Left hindlimb (tissue), 1 donor: ENCODE results near the gene DPF3.

Experiments
- DNase-seq: peaks from one replicate; pipeline ENCODE4 v3.0.0-alpha.2; 2018

DPF3 gene

GRCh38 chr14:72634691-72635616 lies 258.9 kb downstream of the DPF3 start:
- DNase-seq, result no peak

GRCh38 chr14:72633551-72633950 lies 260.4 kb downstream of the DPF3 start:
- no peak for DNase-seq

- no peak for DNase-seq
These were observed 261.2 kb downstream of the DPF3 start for GRCh38 chr14:72632727-72633126.

- no peak for DNase-seq
These were observed 262.5 kb downstream of the DPF3 start for GRCh38 chr14:72631401-72631800.

- DNase-seq, result no peak
These were observed 263.5 kb downstream of the DPF3 start for GRCh38 chr14:72630374-72630773.

GRCh38 chr14:72629534-72629933 lies 264.4 kb downstream of the DPF3 start:
- no peak for DNase-seq

DNA sequence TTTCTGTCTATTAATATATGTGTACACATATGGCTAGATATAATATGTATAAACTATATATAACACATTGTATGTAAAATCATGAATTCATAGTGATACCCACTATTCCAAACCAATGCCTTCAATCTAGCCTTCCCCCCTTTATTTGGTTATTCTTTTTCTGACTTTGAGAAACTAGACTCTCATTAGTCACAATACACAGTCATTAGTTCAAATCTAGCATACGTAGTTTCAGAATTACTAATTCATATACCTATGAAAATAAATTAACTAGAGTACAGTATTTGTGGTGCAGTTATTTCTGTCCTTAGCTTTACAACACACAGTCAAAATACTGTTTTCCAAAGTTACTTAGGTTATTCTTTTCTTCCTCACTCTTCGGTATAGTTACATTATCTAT lies 268.2 kb downstream of the DPF3 start:
- DNase-seq, result no peak

DNA sequence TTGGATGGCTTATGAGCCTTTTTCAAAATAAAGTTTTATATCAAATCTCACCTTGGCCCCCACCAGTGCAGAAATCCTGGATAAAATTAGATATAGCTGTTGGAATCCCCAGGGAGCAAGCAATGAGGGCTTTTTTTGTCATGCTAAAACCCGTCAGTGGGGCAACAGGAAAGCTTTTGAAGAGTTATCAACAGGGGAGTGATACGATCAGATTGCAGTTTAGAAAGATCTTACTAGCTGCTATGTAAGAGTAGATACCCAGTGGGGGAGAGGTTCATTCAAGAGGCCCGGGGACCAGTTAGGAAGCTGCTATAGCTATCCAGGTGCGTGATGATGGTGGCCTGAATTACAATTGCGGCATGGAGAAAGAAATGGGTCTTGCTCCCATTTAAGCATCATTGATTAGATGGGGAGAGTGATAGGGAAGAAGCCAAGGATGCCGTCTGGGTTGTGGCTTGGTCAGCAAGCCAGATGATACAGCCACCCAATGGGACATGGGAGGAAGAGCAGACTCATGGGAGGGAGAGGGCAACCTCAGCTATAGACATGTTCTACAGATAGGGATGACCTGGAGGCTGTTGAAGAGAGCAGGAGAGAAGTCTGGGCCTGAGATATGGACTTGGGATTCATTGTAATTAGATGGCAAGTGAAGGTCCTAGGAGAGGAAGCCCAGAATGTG lies 272.4 kb downstream of the DPF3 start:
- no peak for DNase-seq

GRCh38 chr14:72619881-72620280 lies 274.0 kb downstream of the DPF3 start:
- DNase-seq, result no peak

DNA sequence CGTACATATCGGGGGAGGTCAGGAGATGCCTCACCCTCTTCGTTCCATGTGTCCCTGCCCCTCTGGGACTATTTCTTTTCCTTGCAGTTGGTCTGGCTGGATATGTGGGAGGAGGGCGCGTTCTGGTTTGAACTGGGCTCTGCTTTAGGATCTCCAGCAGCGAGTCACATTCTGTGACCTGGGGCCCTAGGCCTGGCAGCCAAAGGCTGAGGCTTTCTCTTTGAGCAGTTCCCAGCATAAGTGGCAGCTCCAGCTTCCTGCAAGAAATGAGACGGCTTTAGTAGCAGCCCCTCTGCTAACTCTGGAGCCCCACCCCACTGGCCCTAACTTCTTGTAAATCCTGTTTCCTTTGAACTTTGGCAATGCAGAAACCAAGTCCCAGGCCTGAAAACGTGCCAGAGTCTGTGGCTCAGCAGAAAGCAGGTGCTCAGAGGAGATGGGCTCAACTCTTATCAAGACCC lies 274.8 kb downstream of the DPF3 start:
- DNase-seq, result no peak

GRCh38 chr14:72618424-72618823 lies 275.5 kb downstream of the DPF3 start:
- DNase-seq, result no peak

DNA sequence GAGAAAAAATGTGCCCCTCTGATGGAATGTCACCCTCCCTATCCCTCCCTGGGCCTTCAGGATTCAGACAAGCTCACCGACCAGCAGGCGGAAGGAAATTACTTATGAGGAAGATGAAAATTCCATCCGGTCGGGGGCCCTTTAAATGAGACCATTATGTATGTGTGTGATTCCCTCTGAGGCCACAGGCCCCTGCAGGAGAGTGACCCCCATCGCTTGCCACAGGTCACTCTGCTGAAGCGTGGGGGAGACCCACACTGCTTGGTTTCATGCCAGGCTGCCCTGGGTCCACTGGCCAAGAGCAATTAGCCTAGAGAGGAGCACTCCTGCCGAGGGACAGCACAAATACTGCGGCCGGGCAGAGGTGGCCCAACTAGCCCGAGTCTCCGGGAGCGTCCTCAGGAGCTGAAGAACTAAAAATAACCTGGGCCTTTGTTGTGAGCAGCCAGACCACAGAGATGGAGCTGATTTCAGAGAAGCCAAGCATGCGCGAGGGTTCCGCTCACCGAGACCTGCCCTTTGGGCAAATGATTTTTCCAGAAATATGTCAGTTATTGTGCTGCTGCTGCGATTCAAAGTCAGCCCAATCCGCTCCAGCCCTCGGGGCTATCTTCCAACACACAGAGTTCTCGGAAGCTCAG lies 276.4 kb downstream of the DPF3 start:
- peak; percentile 67 for DNase-seq

GRCh38 chr14:72616811-72617210 lies 277.1 kb downstream of the DPF3 start:
- no peak for DNase-seq

DNA sequence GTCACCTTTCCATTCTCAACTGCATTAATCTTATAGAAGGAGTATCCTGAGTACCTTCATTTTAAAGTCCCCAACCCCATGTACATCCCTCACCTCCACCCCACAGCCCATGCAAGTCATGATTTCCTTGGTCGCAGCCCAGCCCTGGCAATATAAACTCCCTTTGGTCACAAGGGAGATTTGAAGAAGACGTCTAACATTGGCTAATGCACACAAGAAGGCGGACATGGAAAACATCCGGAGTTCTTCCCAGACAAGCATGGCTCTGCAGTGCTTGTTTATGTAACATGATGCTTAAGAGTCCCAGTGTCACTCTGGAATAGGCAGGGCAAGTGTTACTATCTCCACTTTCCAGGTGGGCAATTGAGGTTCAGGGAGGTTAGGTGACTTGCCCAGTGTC lies 277.6 kb downstream of the DPF3 start:
- no peak for DNase-seq

DNA sequence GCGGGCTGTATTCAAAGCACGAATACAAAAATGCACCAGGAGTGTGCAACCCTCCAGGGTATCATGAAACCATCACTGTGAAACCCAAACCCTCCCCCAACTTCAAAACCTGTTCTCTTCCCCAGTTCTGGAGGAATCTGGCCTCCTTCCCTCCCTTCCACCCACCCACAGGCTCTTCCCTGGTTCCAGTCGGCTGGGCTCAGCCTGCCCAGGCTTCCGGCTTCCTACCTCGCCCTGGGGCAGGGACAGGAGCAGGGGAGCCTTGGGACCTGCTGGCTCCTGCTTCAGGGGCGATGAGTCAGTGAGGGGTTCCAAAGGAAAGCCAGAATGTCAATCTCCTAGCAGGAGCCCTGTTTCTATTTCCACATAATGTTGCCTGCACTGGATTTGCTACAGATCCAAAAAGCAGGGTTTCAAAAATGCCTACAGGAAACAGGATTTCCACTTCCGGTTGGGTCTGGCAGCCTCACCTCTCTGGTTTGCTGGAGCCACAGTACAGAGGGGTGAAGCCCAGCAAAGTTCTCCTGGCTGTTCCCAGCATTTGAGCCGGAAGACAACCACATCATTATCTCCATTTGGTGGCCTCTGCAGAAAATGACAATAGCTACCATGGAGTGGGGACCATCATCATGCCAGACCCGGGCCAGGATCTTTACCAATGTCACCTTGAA lies 278.3 kb downstream of the DPF3 start:
- peak; percentile 39 for DNase-seq

- DNase-seq, result no peak
These were observed 278.9 kb downstream of the DPF3 start for GRCh38 chr14:72614891-72615415.

DNA sequence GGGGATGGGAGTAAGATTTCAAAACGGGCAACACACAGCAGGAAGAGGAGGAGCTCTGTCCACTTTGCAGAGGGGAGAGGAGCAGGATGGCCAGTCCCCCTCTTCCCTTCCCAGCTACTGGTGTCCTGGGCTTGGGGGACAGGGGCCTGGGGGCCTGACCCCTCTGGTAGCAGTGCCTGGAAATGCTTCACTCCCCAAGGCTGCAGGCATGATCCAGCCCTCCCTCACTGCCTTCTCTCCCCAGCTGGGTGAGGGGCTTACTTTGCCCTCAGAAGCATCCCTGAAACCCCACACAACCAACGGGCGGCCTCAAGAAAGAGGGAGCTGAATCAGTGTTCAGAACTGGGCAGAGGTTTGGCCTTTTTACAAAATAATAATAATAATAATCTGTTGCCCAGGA lies 279.5 kb downstream of the DPF3 start:
- DNase-seq, result no peak

DNA sequence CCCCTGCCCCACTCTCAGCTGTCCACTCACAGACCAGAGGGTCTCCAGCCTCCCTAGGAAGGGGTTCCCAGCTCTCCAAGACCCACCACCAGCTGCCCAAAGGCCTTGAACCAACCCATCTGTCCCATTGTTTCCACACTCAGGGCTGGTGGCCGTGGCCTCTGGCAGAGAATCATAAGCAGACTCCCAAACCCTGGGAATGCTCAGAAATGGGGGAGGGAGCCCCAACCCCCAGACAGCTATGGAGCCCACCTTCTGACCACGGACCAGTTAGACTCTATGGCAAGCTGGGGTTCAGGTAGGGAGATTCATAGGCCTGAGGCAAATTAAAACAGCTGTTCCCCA lies 280.0 kb downstream of the DPF3 start:
- DNase-seq, result no peak

GRCh38 chr14:72613231-72613974 lies 280.5 kb downstream of the DPF3 start:
- DNase-seq, result no peak

GRCh38 chr14:72612041-72612440 lies 281.9 kb downstream of the DPF3 start:
- no peak for DNase-seq

GRCh38 chr14:72611506-72611905 lies 282.4 kb downstream of the DPF3 start:
- no peak for DNase-seq

- no peak for DNase-seq
These were observed 283.1 kb downstream of the DPF3 start for GRCh38 chr14:72610831-72611200.
